HCT116 (cell line): Measurements from ENCODE around the gene CACNA2D3. TPM values are rescaled to one million over a fixed set of nuclear protein-coding genes. Genes with fewer than 3 reads are reported as not detected.

Experiments used
- ATAC-seq: fragments of 200-7000 bp; cut with Tn5 transposase; 2 replicates; pipeline ENCODE4 v1.9.1; 2020; ENCODE audit warnings: mild to moderate bottlenecking, moderate library complexity
- BruUV-seq: library from RNA; stranded (reverse); fragments of 400-500 nt; replicated peaks from 2 replicates; lab custom pipeline; 2021; lab: Mats Ljungman, UMichigan
- CTCF ChIA-PET: fragments of 300-600 bp; sonication (Branson Sonifier 250); formaldehyde crosslinking; loops from one replicate; lab custom pipeline; 2021; ENCODE audit warnings: antibody characterized with exemption; lab: Charles Lee
- POLR2A ChIA-PET: fragments of 300-600, 350-600 bp; sonication (Branson Sonifier 250); formaldehyde crosslinking; loops from one replicate; lab custom pipeline; 2021; ENCODE audit warnings: antibody characterized with exemption; lab: Charles Lee
- RAD21 ChIA-PET, 2 experiments: fragments of 300-600 bp; sonication (Branson Sonifier 250); formaldehyde crosslinking; loops; one replicate each; lab custom pipeline; 2023; ENCODE audit warnings: low total read pairs in 2 of 2; ENCODE audit not compliant: uncharacterized antibody in 2 of 2, unreplicated experiment in 2 of 2, low non-redundant PET in 1 of 2; lab: Charles Lee
- DNase-seq: peaks from one replicate; pipeline ENCODE4 v3.0.0-alpha.2; 2010; ENCODE audit warnings: low read depth, low spot score
- H2AFZ ChIP-seq: fragments of 200-600 bp; shearing (Covaris generic), sonication (generic); 2 replicates; pipeline ENCODE4 v1.6.1; 2017; ENCODE audit warnings: low read depth, mixed run types, mixed read lengths, antibody characterized with exemption, low read length; ENCODE audit not compliant: poor library complexity, severe bottlenecking
- H3K27ac ChIP-seq: 2 replicates; pipeline ENCODE4 v1.5.1; 2012; ENCODE audit warnings: low read depth, low read length
- H3K27me3 ChIP-seq: fragments of 200-600 bp; sonication (generic); 2 replicates; pipeline ENCODE4 v1.6.1; 2016; ENCODE audit warnings: mixed run types, low read length, mixed read lengths; ENCODE audit not compliant: insufficient read depth
- H3K36me3 ChIP-seq, 2 experiments: fragments of 200-500 bp in 1 of 2; fragments of 200-600 bp in 1 of 2; sonication (Bioruptor generic) in 1 of 2; sonication (generic) in 1 of 2; 2 replicates each; pipeline versions ENCODE4 v1.5.1 to v1.6.1; 2014 to 2016; ENCODE audit warnings: low read length in 2 of 2, inconsistent platforms in 1 of 2, mixed read lengths in 1 of 2, mixed run types in 1 of 2; ENCODE audit not compliant: insufficient read depth in 2 of 2, control insufficient read depth in 1 of 2
- H3K4me1 ChIP-seq, 2 experiments: fragments of 200-600 bp in 1 of 2; sonication (generic) in 1 of 2; 2 replicates each; pipeline versions ENCODE4 v1.5.1 to v1.6.1; 2012 to 2017; ENCODE audit warnings: low read length in 2 of 2, inconsistent platforms in 1 of 2, mild to moderate bottlenecking in 1 of 2, mixed read lengths in 1 of 2, mixed run types in 1 of 2, moderate library complexity in 1 of 2; ENCODE audit not compliant: insufficient read depth in 2 of 2, control insufficient read depth in 1 of 2
- H3K4me2 ChIP-seq: fragments of 200-600 bp; sonication (generic); 2 replicates; pipeline ENCODE4 v1.6.1; 2017; ENCODE audit warnings: mixed run types, low read length, mixed read lengths
- H3K4me3 ChIP-seq, 2 experiments: fragments of 200-600 bp in 1 of 2; sonication (generic) in 1 of 2; replicated peaks in 1 of 2; 2 replicates each; pipeline ENCODE4 v1.5.1; 2011 to 2016; ENCODE audit warnings: low read length in 2 of 2, control low read depth in 1 of 2, low read depth in 1 of 2, mild to moderate bottlenecking in 1 of 2, mixed read lengths in 1 of 2, mixed run types in 1 of 2
- H3K79me2 ChIP-seq: fragments of 200-600 bp; sonication (generic); 2 replicates; pipeline ENCODE4 v1.6.1; 2017; ENCODE audit warnings: mild to moderate bottlenecking, mixed run types, low read length, moderate library complexity, mixed read lengths; ENCODE audit not compliant: insufficient read depth
- H3K9ac ChIP-seq: fragments of 200-600 bp; sonication (generic); 2 replicates; pipeline ENCODE4 v1.6.1; 2016; ENCODE audit warnings: low read length, mixed read lengths
- H3K9me2 ChIP-seq: fragments of 200-600 bp; sonication (generic), shearing (Covaris generic); 2 replicates; pipeline ENCODE4 v1.6.1; 2017; ENCODE audit warnings: mixed run types, mild to moderate bottlenecking, moderate library complexity; ENCODE audit not compliant: insufficient read depth
- H3K9me3 ChIP-seq, 2 experiments: fragments of 200-500 bp in 1 of 2; fragments of 200-600 bp in 1 of 2; sonication (Bioruptor generic) in 1 of 2; sonication (generic) in 1 of 2; 2 replicates each; pipeline ENCODE4 v1.6.1; 2014 to 2017; ENCODE audit warnings: low read length in 2 of 2, mixed read lengths in 2 of 2, inconsistent platforms in 1 of 2, low read depth in 1 of 2, mild to moderate bottlenecking in 1 of 2, mixed run types in 1 of 2, moderate library complexity in 1 of 2; ENCODE audit not compliant: control insufficient read depth in 1 of 2, insufficient read depth in 1 of 2
- H4K20me1 ChIP-seq: fragments of 200-600 bp; sonication (generic), shearing (Covaris generic); 2 replicates; pipeline ENCODE4 v1.6.1; 2017; ENCODE audit warnings: mixed run types, mild to moderate bottlenecking, moderate library complexity; ENCODE audit not compliant: insufficient read depth
- ATF3 ChIP-seq: IDR thresholded peaks from 2 replicates; pipeline ENCODE4 v1.6.1; 2012
- CBX3 ChIP-seq: IDR thresholded peaks from 2 replicates; pipeline ENCODE4 v1.6.1; 2012; ENCODE audit warnings: low read depth
- EZH2 ChIP-seq: fragments of 200-600 bp; sonication (generic); IDR thresholded peaks from 2 replicates; pipeline ENCODE4 v1.6.1; 2017; ENCODE audit warnings: antibody characterized with exemption, mixed run types
- EZH2phosphoT487 ChIP-seq: fragments of 200-600 bp; IDR thresholded peaks from 2 replicates; pipeline ENCODE4 v1.6.1; 2018; ENCODE audit warnings: antibody characterized with exemption, borderline replicate concordance
- JUND ChIP-seq: IDR thresholded peaks from 2 replicates; pipeline ENCODE4 v1.6.1; 2012
- POLR2A ChIP-seq: IDR thresholded peaks from 2 replicates; pipeline ENCODE4 v1.7.0; 2011; ENCODE audit warnings: borderline replicate concordance; ENCODE audit not compliant: insufficient read depth, insufficient read length; ENCODE audit errors: extremely low read depth
- RAD21 ChIP-seq: IDR thresholded peaks from 2 replicates; pipeline ENCODE4 v1.6.1; 2012; ENCODE audit warnings: low read depth, mild to moderate bottlenecking
- SRF ChIP-seq: IDR thresholded peaks from 2 replicates; pipeline ENCODE4 v1.6.1; 2012; ENCODE audit warnings: low read depth
- TCF7L2 ChIP-seq: IDR thresholded peaks from 2 replicates; pipeline ENCODE4 v1.7.0; 2011; ENCODE audit warnings: borderline replicate concordance, inconsistent platforms; ENCODE audit not compliant: insufficient read depth, insufficient read length; ENCODE audit errors: extremely low read depth
- YY1 ChIP-seq: IDR thresholded peaks from 2 replicates; pipeline ENCODE4 v1.6.1; 2011; ENCODE audit warnings: low read length, low read depth, moderate library complexity, mild to moderate bottlenecking; ENCODE audit not compliant: insufficient replicate concordance; ENCODE audit errors: extremely low read depth
- ZBTB33 ChIP-seq: IDR thresholded peaks from 2 replicates; pipeline ENCODE4 v1.6.1; 2011; ENCODE audit warnings: mild to moderate bottlenecking, low read length, moderate library complexity; ENCODE audit not compliant: insufficient replicate concordance; ENCODE audit errors: extremely low read depth
- ZFX ChIP-seq: fragments of 450-650 bp; IDR thresholded peaks from 2 replicates; pipeline ENCODE4 v1.6.1; 2017
- intact Hi-C: fragments of 100-400 bp; cut with micrococcal nuclease; formaldehyde crosslinking; loops from 2 replicates; pipeline ENCODE4 v1.10.0; 2022
- total RNA-seq: library from RNA; stranded (reverse); gene quantifications from one replicate; pipeline ENCODE4 v1.2.1, GENCODE V29; 2021; ENCODE audit not compliant: unreplicated experiment

CACNA2D3 gene
- total RNA-seq, 1 experiment from 2014 or later: 0.20 TPM

GRCh38 chr3:54698054-54698453 is 575.7 kb downstream of the CACNA2D3 start:
- ChIA-PET POLR2A (no interaction called here), CTCF (no interaction called here), RAD21 (no interaction called here)
- Histone ChIP-seq H2AFZ (no peak overlapping the region), H3K4me1 (no peaks in the 10 kb centered on the region), H3K9ac (no peak overlapping the region), H4K20me1 (no peaks in the 10 kb centered on the region), H3K9me3 (peaks cover 0 to 6% of the 10 kb centered on the region in 2 experiments; a peak in 1 of 4 replicates), H3K36me3 (no peaks in the 10 kb centered on the region), H3K27ac (no peak overlapping the region), H3K79me2 (no peaks in the 10 kb centered on the region), H3K9me2 (no peaks in the 10 kb centered on the region), H3K27me3 (no peaks in the 10 kb centered on the region), H3K4me3 (no peak overlapping the region), H3K4me2 (no peak overlapping the region)
- BruUV-seq: no TSS peak
- TF ChIP-seq JUND (no peak), YY1 (no peak), ZFX (no peak), EZH2 (no peak), ZBTB33 (no peak), ATF3 (no peak), EZH2phosphoT487 (no peak), POLR2A (no peak), CBX3 (no peak), TCF7L2 (no peak), RAD21 (no peak), SRF (no peak)
- intact Hi-C loops: no loop called here
- no peak for ATAC-seq
- no peak for DNase-seq
